Stimulated activated CD4-positive, alpha-beta T cell treated with anti-CD3 and anti-CD28 coated beads, Interleukin-4, amount 100 ng/mL, for 24 hours (primary cell): ENCODE results near the gene SRPRB.

Experiments used
- DNase-seq: peaks from one replicate; pipeline ENCODE4 v3.0.0-alpha.2; 2020

The SRPRB gene

DNA sequence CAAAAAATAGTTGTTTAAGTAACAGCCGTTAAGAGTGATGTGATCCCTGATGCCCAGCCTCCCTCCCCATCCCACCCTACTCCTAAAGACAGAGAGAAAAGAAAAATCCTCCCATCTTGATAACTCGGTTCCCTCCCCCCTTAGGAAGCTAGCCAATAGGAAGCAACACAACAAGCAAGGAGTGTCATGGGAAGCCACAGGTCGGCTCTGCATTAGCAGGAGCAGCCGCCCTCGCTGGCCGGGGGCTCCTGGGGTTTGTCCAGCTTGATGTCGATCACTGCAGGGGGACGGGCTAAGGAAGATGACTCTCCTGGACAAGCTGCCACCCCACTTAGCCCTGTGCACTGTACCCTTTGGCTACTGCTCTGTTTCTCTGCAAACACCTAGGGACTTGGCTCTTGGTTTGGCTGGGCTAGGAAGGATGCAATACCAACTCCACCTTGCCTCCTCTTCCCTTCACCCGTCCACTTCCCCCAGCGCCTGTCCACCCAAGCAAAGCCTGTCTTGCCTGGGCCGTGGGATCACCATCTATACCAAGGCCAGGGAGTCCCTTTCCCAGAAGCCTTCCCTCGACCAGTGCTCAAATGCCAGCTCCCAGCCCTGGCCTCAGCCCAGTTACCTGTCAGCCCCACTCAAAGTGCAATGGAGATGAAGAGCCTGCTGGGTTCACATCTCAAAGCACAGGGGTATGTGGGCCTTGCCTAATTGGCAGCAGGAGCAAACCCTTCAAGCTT, 23.1 kb downstream of the SRPRB start:
- no peak for DNase-seq

DNA sequence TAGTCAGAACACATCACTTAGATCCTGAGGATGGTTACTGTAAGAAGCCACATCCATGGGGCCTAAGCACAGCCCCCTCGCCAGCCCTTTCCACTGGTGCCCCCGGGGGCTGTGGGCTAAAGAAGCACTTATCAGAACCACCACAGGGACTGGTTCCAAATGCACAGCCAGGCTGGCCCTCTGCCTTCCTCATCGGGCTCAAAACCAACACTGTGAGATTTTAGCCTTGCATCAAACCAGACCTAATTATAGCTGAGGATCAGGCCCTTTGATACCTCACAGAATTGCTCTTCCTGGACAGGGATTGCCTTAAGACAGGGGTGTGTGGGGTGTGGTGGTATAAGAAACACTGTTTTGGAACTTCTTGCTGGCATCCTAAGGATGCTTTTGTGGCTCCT, 23.7 kb downstream of the SRPRB start:
- no peak for DNase-seq

DNA sequence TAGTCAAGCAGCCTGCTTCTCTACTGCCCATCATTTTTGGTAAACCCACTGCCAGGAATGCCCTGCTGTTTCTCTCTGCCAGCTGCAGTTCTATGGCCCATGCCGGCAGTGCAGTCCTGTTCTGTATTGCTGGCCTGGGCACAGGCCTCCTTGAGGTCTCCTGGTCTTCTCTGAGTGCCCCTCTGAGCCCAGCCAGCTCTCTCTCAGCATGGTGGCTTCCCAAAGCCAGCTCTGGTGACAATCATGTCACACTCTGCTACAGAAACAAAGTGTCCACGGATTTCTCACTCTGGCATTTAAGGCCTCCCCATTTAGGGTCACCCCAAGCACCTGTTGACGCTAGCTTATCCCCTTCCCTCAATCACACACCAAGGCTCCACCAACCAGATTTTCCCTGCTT, 24.5 kb downstream of the SRPRB start:
- no peak for DNase-seq

DNA sequence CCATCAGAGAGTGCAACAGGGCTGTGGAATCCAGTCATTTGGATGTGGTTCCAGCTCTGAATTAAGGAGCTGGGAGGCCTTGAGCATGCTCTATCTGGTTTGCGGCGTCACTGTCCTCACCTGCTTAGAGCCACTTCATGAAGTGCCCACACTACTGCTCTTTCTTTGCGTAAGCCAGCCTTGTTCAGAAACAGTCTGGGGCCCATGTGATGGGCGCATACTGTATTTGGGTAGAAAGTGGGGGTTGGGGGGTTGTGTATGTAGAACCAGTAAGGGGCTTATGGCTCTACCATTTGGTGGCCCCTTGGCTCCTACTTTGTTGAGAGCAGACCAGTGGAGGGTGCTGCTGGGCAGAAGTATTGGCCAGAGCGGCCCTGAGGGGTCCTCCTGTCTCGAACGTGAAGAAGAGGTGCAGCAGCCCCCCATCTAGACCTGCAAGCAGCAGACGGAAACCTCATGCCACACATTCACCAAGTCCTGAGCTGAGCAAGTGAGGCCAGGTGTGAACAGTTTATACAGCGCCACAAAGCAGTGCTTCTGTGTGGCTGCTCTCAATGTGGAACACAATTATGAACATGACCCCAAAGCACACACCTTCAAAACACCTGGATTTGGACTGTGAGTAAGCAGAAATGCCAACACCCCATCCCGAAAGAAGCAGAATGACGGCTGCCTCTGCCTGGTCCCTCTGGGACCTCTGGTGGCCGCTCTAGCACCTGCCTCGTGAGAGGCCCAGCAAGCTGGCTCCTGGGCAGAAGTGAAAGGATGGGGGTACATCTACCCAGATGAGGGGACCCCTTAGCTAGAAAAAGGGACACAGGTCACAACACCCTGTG, 26.6 kb downstream of the SRPRB start:
- no peak for DNase-seq

- no peak for DNase-seq
Observed at GRCh38 chr3:133832802-133833144, 27.2 kb downstream of the SRPRB start.

DNA sequence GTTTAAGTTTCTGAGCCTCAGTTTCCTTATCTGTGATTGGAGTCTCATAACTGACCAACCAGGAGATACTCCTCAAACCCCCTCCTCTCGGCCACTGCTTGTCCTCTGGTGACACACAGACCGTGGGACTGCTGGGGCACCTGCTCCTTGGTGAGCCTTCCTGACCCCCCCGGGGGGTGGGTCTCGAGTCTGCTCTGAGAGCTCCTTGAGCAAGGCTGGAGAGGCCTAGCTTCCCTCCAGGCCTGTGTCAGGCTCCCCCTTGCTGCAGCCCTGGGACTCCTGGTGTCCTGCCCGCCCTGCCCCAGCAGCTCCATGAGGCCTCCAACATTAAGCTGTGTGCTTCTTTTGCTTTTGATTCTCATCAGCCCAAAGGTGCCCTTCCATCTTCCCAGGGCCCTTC, 27.7 kb downstream of the SRPRB start:
- DNase-seq = no peak

DNA sequence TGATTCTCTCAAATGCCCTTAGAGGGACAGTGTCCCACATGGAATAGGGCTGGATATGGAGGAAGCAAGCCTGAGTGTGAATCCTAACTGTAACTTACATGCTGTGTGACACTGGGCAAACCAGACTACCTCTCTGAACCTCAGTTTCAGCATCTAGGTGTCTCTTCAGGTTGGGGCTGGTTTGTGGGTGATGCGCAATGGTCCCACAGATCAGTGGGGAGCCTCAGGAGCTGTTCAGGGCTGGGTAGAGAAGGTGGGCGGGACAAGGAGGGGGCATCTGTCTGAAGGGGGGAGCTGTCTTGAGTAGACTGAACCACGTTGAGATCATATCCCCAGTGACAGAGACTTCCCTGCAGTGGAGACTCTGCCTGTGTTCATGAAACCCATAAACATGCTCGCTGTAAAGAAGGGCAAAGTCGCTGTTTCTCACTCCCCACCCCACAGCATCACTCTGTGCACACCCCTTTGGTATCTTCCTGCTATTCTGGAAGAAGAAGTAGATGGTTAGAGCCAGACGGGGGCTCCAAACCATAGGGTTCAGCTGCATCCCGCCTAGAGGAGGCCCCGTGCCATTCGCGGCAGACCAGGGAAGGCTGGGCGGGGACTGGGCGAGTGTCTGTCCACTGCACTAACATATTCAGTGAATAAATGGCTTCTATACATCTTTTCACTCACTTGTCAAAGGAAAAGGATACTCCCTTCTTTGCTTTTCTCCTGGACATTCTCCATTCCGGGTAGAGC, 28.4 kb downstream of the SRPRB start:
- no peak for DNase-seq

- no peak for DNase-seq
Observed at GRCh38 chr3:133834621-133835417, 29.2 kb downstream of the SRPRB start.

- DNase-seq = no peak
Observed at GRCh38 chr3:133835418-133835743, 29.8 kb downstream of the SRPRB start.

DNA sequence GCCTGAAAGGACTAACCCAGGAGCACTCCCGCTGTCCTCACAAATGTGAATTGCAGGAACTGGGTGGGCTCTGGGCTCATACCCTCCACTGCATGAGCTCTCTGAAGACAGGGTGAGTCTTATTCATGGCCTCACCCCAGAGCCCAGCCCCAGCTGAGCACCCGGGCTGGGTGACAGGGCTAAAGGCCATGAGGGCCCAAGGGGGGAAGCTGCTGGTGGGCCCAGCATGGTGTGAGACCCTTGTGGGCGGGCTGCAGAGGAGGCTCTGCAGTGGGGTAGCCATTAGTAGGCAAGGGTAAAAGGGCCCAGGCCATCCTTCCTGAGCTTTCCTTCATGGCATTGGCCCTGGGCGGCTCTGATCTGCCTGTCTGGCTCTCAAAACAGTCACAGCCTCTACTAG, 30.3 kb downstream of the SRPRB start:
- no peak for DNase-seq

GRCh38 chr3:133836497-133837158, 31.0 kb downstream of the SRPRB start:
- no peak for DNase-seq

DNA sequence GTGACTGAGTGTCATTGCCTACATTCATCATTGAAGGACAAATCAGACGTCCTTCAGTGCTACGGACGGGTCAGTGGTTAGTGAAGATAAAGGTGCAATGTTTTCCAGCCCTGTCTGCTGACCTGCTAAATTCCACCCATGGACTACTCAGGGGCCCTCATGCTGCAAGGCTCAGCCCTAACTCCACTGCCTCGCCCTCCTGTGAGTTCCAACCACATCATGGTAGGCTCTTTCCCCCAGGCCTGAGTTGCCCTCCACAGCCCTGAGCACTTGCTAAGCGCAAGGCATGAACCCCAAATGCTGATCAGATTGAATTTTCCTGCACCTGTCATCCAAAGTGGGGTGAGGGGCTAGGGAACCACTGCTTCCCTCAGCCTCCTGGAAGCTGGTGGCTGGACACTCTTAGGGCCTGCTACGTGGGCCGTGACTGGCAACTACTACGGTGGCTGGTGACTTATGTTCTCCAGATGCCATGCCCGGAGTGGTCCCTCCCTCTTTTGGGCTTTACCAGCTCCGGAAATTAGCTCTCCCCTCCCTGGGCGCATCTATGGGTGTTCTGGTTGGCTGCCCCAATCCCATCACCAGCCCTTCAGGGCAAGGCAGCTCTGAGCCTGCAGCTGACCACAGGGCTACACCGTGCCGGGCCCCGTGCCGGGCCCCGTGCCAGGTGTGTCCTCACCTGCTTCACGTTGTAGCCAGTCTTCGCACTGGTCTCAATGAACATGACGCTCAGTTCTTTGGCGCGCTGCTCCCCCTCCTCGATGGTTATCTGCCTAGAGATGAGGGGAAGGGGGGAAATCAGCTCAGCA, 32.1 kb downstream of the SRPRB start:
- DNase-seq = no peak

- no peak for DNase-seq
Observed at GRCh38 chr3:133838296-133838789, 32.7 kb downstream of the SRPRB start.

DNA sequence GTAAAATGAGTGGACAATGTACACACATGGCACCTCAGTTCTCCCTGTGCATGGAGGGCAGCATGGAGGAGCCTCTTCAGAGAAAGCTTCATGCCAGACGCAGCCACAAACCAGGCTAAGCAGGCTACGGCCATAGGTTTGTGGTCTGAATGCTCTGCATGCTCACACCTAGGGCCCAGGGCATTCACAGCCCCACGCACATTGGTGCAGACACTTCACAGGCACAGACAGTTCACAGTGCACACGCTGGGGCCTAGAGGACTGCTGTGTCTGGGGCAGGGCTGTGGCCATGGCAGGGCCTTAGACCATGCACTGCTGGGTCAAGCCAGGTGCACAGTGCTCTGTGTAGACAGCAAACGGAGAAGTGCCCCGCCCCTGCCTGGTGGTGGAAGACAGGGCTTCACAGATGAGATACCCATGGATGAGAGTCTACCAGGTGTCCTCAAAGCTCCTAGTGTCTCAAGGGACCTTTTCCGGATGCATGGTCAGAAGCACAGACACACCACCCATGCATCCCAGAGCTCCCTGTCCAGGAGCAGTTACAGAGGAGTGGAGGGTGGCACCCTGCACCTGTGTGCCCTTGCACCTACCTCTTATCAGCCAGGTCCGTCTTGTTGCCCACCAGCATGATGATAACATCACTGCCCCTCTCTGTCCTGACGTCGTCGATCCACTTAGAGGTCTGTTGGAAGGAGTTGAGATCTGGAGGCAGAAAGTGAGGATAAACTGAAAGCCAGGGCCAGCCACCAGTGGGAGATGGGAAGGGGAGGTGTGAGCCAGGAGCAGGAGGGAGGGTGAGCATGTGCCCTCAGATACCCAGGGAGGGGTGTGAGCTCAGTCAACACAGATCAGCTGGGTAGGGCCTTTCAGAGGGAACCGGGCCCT, 33.5 kb downstream of the SRPRB start:
- DNase-seq = no peak

DNA sequence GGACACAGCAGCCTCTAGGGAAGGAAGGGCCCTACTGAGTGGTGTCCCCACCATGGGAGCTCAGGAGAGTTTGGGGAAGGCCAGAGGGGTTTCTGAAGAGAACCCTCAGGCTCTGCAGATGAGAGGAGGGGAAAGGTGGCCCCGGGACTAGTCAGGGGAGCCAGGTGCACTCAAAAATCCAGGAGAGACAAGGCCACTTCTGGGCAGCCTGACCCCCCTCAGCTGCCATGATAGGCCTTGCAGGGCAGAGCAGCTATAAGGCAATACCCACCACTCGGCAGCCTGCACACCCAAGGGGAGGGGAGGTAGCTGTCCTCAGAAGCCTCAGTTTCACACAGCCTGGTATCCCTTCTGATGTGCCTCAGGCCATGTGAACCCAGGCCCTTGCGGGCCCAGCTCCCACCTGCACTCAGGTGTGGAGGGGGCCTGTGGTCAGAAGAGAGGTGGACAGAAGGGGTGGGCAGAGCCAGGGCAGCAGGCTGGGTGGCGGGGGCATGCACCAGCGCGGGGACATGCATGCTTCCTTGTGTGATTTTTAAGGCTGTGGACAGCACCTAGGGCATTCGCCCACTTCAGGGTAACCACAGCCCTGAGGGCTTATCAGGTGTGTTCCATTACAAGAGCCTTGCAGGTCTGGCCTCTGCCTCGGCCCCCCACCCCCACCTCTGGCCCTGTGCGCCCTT, 34.6 kb downstream of the SRPRB start:
- no peak for DNase-seq

GRCh38 chr3:133840767-133841166, 35.2 kb downstream of the SRPRB start:
- DNase-seq = no peak

GRCh38 chr3:133841196-133841595, 35.6 kb downstream of the SRPRB start:
- DNase-seq = no peak

DNA sequence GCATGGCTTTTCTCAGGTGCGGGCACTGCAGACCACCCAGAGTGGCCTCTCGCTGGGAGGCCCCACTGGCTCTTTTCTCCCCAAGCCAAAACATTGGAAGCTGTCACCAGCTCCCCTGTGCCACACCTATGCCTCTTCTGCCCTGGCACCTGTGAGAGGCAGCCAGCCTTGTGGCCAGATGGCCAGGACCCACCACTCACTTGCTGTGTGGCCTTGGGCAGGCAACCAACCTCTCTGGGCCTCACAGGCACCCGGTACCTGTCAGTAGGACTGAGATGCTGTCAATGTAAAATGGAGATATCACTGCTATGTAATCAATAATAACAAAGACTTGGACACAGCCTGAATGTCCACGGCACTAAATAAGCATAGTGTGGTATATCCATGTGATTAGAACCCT, 36.5 kb downstream of the SRPRB start:
- no peak for DNase-seq

GRCh38 chr3:133843634-133844033, 38.0 kb downstream of the SRPRB start:
- no peak for DNase-seq

GRCh38 chr3:133845127-133845526, 39.5 kb downstream of the SRPRB start:
- no peak for DNase-seq
